ENCODE measurements around the gene GLI1.

GLI1 gene

DNA sequence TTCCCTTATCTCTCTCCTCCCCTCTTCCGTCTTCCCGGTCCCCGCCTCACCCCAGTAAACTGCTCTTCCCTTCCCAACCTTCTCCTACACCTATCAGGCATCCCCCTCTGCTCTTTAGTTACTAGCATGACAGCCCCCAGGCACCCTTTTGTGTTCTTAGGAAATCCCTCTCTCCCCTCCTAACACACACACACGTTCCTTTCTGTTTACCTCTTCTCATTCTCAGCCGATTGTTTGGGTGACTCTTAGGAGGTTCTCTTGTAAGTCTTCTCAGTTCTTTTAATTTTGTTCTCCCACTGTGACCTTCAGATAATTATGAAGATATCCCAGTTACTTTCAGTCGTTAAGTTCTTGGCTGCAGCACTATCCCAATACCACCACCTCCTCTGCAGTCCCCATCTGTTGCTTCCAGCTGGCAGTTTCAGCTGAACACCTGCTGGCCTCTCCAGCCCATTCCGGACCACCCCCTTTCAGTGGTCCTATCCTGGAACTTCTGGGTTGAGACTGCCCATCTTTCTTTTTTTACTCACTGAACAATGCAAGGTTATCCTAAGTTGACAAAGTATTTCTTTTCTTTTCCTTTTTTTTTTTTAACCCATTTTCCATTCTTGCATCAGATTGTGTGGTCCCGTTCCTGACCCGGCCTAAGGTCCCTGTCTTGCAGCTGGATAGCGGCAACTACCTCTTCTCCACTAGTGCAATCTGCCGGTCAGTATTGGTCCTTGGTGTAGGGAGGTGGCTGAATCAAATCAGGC is 29.0 kb downstream of the GLI1 start:
- H3K4me3 ChIP-seq (replicated peaks; ENCODE audit: insufficient read depth, low read length) = peak overlapping the region; percentile 93
- H3K27me3 ChIP-seq (ENCODE audit: insufficient read depth, poor library complexity, severe bottlenecking) = no peaks in the 10 kb centered on the region
- H3K27ac ChIP-seq (replicated peaks) = peak overlapping the region; percentile 84
- no peak for DNase-seq (ENCODE audit: low read depth in 1 of 2, low spot score in 1 of 2)
- TF ChIP-seq SPI1 (IDR thresholded peaks at IDR 0.05; ENCODE audit: borderline replicate concordance, low read depth) (no peak), GABPA (IDR thresholded peaks at IDR 0.05; ENCODE audit: low read depth) (no peak)

DNA sequence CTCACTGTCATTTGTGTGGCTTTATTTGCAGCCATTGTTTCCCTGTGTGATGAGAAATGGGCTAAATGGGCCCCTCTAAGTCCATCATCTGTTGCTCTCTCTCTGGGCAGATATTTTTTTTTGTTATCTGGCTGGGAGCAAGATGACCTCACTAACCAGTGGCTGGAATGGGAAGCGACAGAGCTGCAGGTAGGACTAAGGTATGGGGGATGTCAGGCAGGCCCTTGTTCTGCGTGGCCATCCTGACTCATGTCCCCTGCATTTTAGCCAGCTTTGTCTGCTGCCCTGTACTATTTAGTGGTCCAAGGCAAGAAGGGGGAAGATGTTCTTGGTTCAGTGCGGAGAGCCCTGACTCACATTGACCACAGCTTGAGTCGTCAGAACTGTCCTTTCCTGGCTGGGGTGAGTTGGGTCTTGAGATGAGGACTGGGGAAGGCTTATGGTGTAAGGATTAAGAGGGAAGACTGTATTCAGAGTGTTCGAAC is 29.6 kb downstream of the GLI1 start:
- Histone ChIP-seq H3K4me3 (replicated peaks; ENCODE audit: insufficient read depth, low read length) (peak overlapping the region; percentile 93), H3K27me3 (ENCODE audit: insufficient read depth, poor library complexity, severe bottlenecking) (no peaks in the 10 kb centered on the region), H3K27ac (replicated peaks) (no peak overlapping the region)
- TF ChIP-seq SPI1 (IDR thresholded peaks at IDR 0.05; ENCODE audit: borderline replicate concordance, low read depth) (no peak), POLR2AphosphoS5 (IDR thresholded peaks at IDR 0.05; ENCODE audit: low read depth) (no peak), GABPA (IDR thresholded peaks at IDR 0.05; ENCODE audit: low read depth) (no peak)
- TF ChIP-seq, protein P1, sequence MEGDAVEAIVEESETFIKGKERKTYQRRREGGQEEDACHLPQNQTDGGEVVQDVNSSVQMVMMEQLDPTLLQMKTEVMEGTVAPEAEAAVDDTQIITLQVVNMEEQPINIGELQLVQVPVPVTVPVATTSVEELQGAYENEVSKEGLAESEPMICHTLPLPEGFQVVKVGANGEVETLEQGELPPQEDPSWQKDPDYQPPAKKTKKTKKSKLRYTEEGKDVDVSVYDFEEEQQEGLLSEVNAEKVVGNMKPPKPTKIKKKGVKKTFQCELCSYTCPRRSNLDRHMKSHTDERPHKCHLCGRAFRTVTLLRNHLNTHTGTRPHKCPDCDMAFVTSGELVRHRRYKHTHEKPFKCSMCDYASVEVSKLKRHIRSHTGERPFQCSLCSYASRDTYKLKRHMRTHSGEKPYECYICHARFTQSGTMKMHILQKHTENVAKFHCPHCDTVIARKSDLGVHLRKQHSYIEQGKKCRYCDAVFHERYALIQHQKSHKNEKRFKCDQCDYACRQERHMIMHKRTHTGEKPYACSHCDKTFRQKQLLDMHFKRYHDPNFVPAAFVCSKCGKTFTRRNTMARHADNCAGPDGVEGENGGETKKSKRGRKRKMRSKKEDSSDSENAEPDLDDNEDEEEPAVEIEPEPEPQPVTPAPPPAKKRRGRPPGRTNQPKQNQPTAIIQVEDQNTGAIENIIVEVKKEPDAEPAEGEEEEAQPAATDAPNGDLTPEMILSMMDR (IDR thresholded peaks at IDR 0.05; ENCODE audit: insufficient read depth, low read length) = no peak
- TF ChIP-seq, protein P2, sequence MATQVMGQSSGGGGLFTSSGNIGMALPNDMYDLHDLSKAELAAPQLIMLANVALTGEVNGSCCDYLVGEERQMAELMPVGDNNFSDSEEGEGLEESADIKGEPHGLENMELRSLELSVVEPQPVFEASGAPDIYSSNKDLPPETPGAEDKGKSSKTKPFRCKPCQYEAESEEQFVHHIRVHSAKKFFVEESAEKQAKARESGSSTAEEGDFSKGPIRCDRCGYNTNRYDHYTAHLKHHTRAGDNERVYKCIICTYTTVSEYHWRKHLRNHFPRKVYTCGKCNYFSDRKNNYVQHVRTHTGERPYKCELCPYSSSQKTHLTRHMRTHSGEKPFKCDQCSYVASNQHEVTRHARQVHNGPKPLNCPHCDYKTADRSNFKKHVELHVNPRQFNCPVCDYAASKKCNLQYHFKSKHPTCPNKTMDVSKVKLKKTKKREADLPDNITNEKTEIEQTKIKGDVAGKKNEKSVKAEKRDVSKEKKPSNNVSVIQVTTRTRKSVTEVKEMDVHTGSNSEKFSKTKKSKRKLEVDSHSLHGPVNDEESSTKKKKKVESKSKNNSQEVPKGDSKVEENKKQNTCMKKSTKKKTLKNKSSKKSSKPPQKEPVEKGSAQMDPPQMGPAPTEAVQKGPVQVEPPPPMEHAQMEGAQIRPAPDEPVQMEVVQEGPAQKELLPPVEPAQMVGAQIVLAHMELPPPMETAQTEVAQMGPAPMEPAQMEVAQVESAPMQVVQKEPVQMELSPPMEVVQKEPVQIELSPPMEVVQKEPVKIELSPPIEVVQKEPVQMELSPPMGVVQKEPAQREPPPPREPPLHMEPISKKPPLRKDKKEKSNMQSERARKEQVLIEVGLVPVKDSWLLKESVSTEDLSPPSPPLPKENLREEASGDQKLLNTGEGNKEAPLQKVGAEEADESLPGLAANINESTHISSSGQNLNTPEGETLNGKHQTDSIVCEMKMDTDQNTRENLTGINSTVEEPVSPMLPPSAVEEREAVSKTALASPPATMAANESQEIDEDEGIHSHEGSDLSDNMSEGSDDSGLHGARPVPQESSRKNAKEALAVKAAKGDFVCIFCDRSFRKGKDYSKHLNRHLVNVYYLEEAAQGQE (IDR thresholded peaks at IDR 0.05; ENCODE audit: insufficient replicate concordance, low read depth) = no peak
- DNase-seq (ENCODE audit: low read depth in 1 of 2, low spot score in 1 of 2) = no peak

DNA sequence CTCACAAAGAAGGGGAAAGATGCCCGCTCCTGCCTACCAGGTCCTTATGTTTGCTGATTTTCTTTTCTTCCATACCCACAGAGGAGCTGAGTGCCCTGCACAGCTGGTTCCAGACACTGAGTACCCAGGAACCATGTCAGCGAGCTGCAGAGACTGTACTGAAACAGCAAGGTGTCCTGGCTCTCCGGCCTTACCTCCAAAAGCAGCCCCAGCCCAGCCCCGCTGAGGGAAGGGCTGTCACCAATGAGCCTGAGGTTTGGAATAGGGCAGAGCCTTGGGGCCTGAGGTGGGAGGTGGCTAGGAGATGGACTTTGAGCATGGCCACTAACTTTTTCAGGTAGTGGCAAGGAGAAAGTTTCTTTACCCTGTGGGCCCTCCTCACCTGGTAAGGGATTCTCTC is 30.5 kb downstream of the GLI1 start:
- no peak overlapping the region for H3K27ac ChIP-seq (replicated peaks)
- no peak overlapping the region for H3K4me3 ChIP-seq (replicated peaks; ENCODE audit: insufficient read depth, low read length)
- no peaks in the 10 kb centered on the region for H3K27me3 ChIP-seq (ENCODE audit: insufficient read depth, poor library complexity, severe bottlenecking)
- DNase-seq (ENCODE audit: low read depth in 1 of 2, low spot score in 1 of 2) = no peak
- TF ChIP-seq SPI1 (IDR thresholded peaks at IDR 0.05; ENCODE audit: borderline replicate concordance, low read depth) (no peak), POLR2AphosphoS5 (IDR thresholded peaks at IDR 0.05; ENCODE audit: low read depth) (no peak), GABPA (IDR thresholded peaks at IDR 0.05; ENCODE audit: low read depth) (no peak)
- TF ChIP-seq, protein P1 (IDR thresholded peaks at IDR 0.05; ENCODE audit: insufficient read depth, low read length) = no peak
- TF ChIP-seq, protein P2 (IDR thresholded peaks at IDR 0.05; ENCODE audit: insufficient replicate concordance, low read depth) = no peak

DNA sequence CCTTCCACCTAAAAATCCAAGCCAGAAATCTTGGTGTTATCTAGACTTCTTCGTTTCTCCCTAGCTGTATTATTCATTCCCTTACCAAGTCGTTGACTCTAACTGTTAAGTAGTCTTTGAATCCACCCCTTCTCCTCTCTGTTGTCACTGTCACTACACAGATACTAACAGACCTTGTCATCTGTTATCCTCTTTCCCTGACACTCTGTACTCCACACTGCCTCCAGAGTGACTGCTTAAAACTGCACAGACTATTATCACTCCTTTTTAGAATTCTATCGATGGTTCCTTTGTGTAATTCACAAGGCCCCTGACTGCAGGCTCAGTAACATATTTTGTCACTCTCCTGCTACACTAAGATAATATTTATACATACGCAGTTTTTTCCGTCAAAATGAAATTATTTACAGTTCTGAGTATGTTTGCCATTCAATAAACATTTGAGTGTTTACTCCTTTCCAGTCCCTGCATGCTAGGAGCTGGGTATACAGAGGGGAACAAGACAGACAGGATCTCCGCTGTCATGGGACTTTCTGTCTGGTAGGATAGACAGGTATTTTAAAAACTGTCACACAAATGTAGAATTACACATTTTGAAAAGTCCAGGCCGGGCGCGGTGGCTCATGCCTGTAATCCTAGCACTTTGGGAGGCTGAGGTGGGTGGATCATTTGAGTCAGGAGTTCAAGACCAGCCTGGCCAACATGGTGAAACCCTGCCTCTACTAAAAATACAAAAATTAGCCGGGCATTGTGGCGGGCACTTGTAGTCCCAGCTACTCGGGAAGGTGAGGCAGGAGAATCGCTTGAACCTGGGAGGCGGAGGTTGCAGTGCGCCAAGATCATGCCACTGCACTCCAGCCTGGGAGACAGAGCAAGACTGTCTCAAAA is 32.1 kb downstream of the GLI1 start:
- Histone ChIP-seq H3K27me3 (ENCODE audit: insufficient read depth, poor library complexity, severe bottlenecking) (no peaks in the 10 kb centered on the region), H3K4me3 (replicated peaks; ENCODE audit: insufficient read depth, low read length) (no peak overlapping the region), H3K27ac (replicated peaks) (no peak overlapping the region)
- DNase-seq (ENCODE audit: low read depth in 1 of 2, low spot score in 1 of 2) = no peak
- TF ChIP-seq, protein P1 (IDR thresholded peaks at IDR 0.05; ENCODE audit: insufficient read depth, low read length) = peak; percentile 25
- TF ChIP-seq, protein P2 (IDR thresholded peaks at IDR 0.05; ENCODE audit: insufficient replicate concordance, low read depth) = no peak
